HepG2 (cell line): ENCODE measurements around the gene NPDC1.

ENCODE experiments used
- ELF1 ChIP-seq: sonication (generic); formaldehyde crosslinking; IDR thresholded peaks from 2 replicates; pipeline ENCODE4 v1.4.0; 2020; ENCODE audit warnings: missing genetic modification reagents
- NONO ChIP-seq, 2 experiments: fragments of 450-650 bp in 1 of 2; sonication (generic) in 1 of 2; formaldehyde crosslinking in 1 of 2; IDR thresholded peaks in 1 of 2; conservative IDR thresholded peaks in 1 of 2; 2 replicates each; pipeline versions ENCODE4 v1.6.1 to v1.8.0; 2017 to 2022; ENCODE audit warnings: mild to moderate bottlenecking in 1 of 2, missing genetic modification reagents in 1 of 2, moderate library complexity in 1 of 2
- TCF7L2 ChIP-seq: IDR thresholded peaks from 2 replicates; pipeline ENCODE4 v1.6.1; 2011; ENCODE audit warnings: mild to moderate bottlenecking, low read depth, low read length, moderate library complexity
- ZNF138 ChIP-seq: sonication (generic); formaldehyde crosslinking; IDR thresholded peaks from 2 replicates; pipeline ENCODE4 v1.5.0; 2020; ENCODE audit warnings: mild to moderate bottlenecking, low read depth, missing genetic modification reagents

DNA sequence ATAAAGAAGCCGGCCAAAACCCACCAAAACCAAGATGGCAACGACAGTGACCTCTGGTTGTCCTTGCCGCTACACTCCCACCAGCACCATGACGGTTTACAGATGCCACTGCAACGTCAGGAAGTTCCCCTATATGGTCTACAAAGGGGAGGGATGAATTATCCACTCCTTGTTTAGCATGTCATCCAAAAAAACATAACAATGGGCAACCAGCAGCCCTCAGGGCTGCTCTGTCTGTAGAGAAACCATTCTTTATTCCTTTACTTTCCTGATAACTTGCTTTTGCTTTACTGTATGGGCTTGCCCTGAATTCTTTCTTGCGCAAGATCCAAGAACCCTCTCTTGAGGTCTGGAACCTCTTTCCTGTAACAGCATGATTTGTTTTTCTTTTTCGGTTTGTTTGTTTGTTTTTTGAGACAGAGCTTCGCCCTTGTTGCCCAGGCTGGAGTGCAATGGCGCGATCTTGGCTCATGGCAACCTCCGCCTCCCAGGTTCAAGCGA is 29.3 kb upstream of the NPDC1 start:
- no peak for TF ChIP-seq ZNF138 (CRISPR knock-in tag)
- TF ChIP-seq TCF7L2, result no peak
- TF ChIP-seq NONO (IDR thresholded peaks at IDR 0.05), result no peak
- no peak for TF ChIP-seq NONO (CRISPR knock-in tag; conservative IDR thresholded peaks at IDR 0.05)
- no peak for TF ChIP-seq ELF1
